GM12878 (cell line): ENCODE results near the gene SPHK1. TPM values are rescaled to one million over a fixed set of nuclear protein-coding genes. Genes with fewer than 3 reads are reported as not detected.

Experiments
- ATAC-seq: fragments of 200-7000 bp; cut with Tn5 transposase; 3 replicates; pipeline ENCODE4 v1.9.1; 2020; ENCODE audit warnings: mild to moderate bottlenecking, moderate library complexity
- BruUV-seq: library from RNA; stranded (reverse); fragments of 400-500 nt; replicated peaks from 2 replicates; lab custom pipeline; 2021; lab: Mats Ljungman, UMichigan
- CTCF ChIA-PET: fragments of 300-600 bp; sonication (Branson Sonifier 250); formaldehyde crosslinking; extraction: SDS; loops from one replicate; lab custom pipeline; 2021; ENCODE audit warnings: inconsistent platforms; lab: Yijun Ruan, JAX
- POLR2A ChIA-PET: fragments of 350-600 bp; formaldehyde crosslinking; extraction: SDS; loops from one replicate; lab custom pipeline; 2021; ENCODE audit warnings: inconsistent platforms; lab: Charles Lee
- RAD21 ChIA-PET: fragments of 300-600 bp; sonication (Branson Sonifier 250); formaldehyde crosslinking; loops from one replicate; lab custom pipeline; 2023; ENCODE audit warnings: antibody characterized with exemption; ENCODE audit not compliant: unreplicated experiment; lab: Charles Lee
- SMC1A ChIA-PET: fragments of 300-600 bp; sonication (Branson Sonifier 250); formaldehyde crosslinking; loops from one replicate; lab custom pipeline; 2023; ENCODE audit not compliant: unreplicated experiment, uncharacterized antibody; lab: Charles Lee
- DNase-seq: peaks from one replicate; pipeline ENCODE4 v3.0.0-alpha.2; 2011; ENCODE audit warnings: low read depth, low spot score
- FAIRE-seq: peaks from 3 replicates; lab custom pipeline; 2011; peaks lifted over from hg19 to GRCh38; lab: Jason Lieb, UNC
- H2AFZ ChIP-seq: 2 replicates; pipeline ENCODE4 v1.6.0; 2011; ENCODE audit warnings: low read depth, low read length, control low read depth; ENCODE audit not compliant: control insufficient read depth
- H3K27ac ChIP-seq: 2 replicates; pipeline ENCODE4 v1.5.1; 2011; ENCODE audit warnings: control low read depth; ENCODE audit not compliant: control insufficient read depth, insufficient read depth
- H3K27me3 ChIP-seq, 2 experiments: replicated peaks in 1 of 2; 2 replicates each; pipeline versions ENCODE4 v1.6.0 to v1.6.1; 2011; ENCODE audit warnings: low read length in 1 of 2; ENCODE audit not compliant: control insufficient read depth in 2 of 2, insufficient read depth in 2 of 2
- H3K36me3 ChIP-seq, 2 experiments: 2 replicates each; pipeline ENCODE4 v1.5.1; 2011; ENCODE audit warnings: low read length in 1 of 2; ENCODE audit not compliant: control insufficient read depth in 2 of 2, insufficient read depth in 2 of 2
- H3K4me1 ChIP-seq: 2 replicates; pipeline ENCODE4 v1.6.1; 2011; ENCODE audit warnings: mild to moderate bottlenecking, low read length, moderate library complexity, mixed read lengths; ENCODE audit not compliant: control insufficient read depth, insufficient read depth
- H3K4me2 ChIP-seq: 2 replicates; pipeline ENCODE4 v1.6.0; 2011; ENCODE audit warnings: control low read depth; ENCODE audit not compliant: control insufficient read depth, insufficient read depth
- H3K4me3 ChIP-seq: fragments of 200-600 bp; sonication (generic); 2 replicates; pipeline ENCODE4 v1.5.1; 2016
- H3K79me2 ChIP-seq: 2 replicates; pipeline ENCODE4 v1.6.0; 2011; ENCODE audit warnings: low read length; ENCODE audit not compliant: control insufficient read depth, insufficient read depth
- H3K9ac ChIP-seq: 2 replicates; pipeline ENCODE4 v1.8.0; 2011; ENCODE audit warnings: low read length, control low read depth, mixed read lengths; ENCODE audit not compliant: control insufficient read depth, insufficient read depth
- H3K9me3 ChIP-seq: replicated peaks from 3 replicates; pipeline ENCODE4 v1.5.1; 2011; ENCODE audit warnings: mild to moderate bottlenecking, low read length; ENCODE audit not compliant: control insufficient read depth, insufficient read depth
- H4K20me1 ChIP-seq: 2 replicates; pipeline ENCODE4 v1.6.0; 2011; ENCODE audit not compliant: control insufficient read depth, insufficient read depth
- CEBPZ ChIP-seq: fragments of 150-350 bp; IDR thresholded peaks from 2 replicates; pipeline ENCODE4 v1.6.1; 2016; ENCODE audit warnings: low read depth, low read length
- FOXK2 ChIP-seq: fragments of 450-650 bp; IDR thresholded peaks from 2 replicates; pipeline ENCODE4 v1.6.1; 2017; ENCODE audit warnings: mild to moderate bottlenecking, moderate library complexity
- IRF4 ChIP-seq: IDR thresholded peaks from 2 replicates; pipeline ENCODE4 v1.6.1; 2011; ENCODE audit warnings: low read depth, low read length
- MTA3 ChIP-seq: IDR thresholded peaks from 2 replicates; pipeline ENCODE4 v1.6.1; 2012; ENCODE audit warnings: low read length, inconsistent platforms, borderline replicate concordance
- NBN ChIP-seq: fragments of 450-650 bp; IDR thresholded peaks from 2 replicates; pipeline ENCODE4 v1.6.1; 2016
- PAX8 ChIP-seq: fragments of 450-650 bp; IDR thresholded peaks from 2 replicates; pipeline ENCODE4 v1.6.1; 2017; ENCODE audit warnings: mild to moderate bottlenecking, moderate library complexity
- TARDBP ChIP-seq: IDR thresholded peaks from 2 replicates; pipeline ENCODE4 v1.6.1; 2016; ENCODE audit warnings: borderline replicate concordance
- ZNF622 ChIP-seq: fragments of 450-650 bp; IDR thresholded peaks from 2 replicates; pipeline ENCODE4 v1.6.1; 2017; ENCODE audit warnings: mild to moderate bottlenecking, inconsistent platforms
- WGBS: methylation state at CpG from one replicate; pipeline ENCODE4 v1.1.6; 2016; ENCODE audit warnings: low lambda C conversion rate; ENCODE audit not compliant: insufficient replicate concordance, insufficient coverage; ENCODE audit errors: missing lambda C conversion rate; 5-methylcytosine and 5-hydroxymethylcytosine counted together
- in situ Hi-C: fragments of 300-500 bp; cut with MboI; formaldehyde crosslinking; loops from 9 replicates; pipeline ENCODE4 v1.14.3; 2018; ENCODE audit warnings: mixed read lengths
- intact Hi-C: fragments of 100-400 bp; cut with micrococcal nuclease; formaldehyde crosslinking; loops from one replicate; pipeline ENCODE4 v1.14.2; 2022; ENCODE audit not compliant: unreplicated experiment
- polyA plus RNA-seq, 11 experiments: library from polyadenylated mRNA; depleted of rRNA in 4 of 11; unstranded in 6 of 11; stranded (reverse) in 5 of 11; fragments of >200 nt; fragmentation: Nextera tagmentation in 4 of 11; fragmentation: Illumina TruSeq in 1 of 11; extraction: Ambion mirVana in 4 of 11; extraction: Trizol in 1 of 11; gene quantifications; 1 replicate in 1 of 11; 2 replicates in 10 of 11; pipeline versions ENCODE4 v1.2.1 to v1.2.3, GENCODE V29; 2011 to 2016; ENCODE audit warnings: inconsistent platforms in 2 of 11, missing spikeins in 2 of 11, low read depth in 1 of 11
- total RNA-seq, 4 experiments: library from RNA; depleted of rRNA in 3 of 4; stranded (reverse); fragments of >200 nt in 3 of 4; fragmentation: Illumina TruSeq in 1 of 4; extraction: Trizol in 1 of 4; gene quantifications; 2 replicates each; pipeline versions ENCODE4 v1.2.1 to v1.2.3, GENCODE V29; 2013 to 2021
- TF ChIP-seq, protein P1 (sequence below): IDR thresholded peaks from 2 replicates; pipeline ENCODE4 v1.6.1; 2011; ENCODE audit warnings: low read depth, mild to moderate bottlenecking, low read length, moderate library complexity, borderline replicate concordance; ENCODE audit errors: extremely low read depth

SPHK1 gene
- total and polyA plus RNA-seq, 10 of the 15 experiments (the other 5 are each of a cell fraction or from before 2014, with no cell fraction given): 0.09 to 1.1 (median 0.36) TPM; not detected in 2

DNA sequence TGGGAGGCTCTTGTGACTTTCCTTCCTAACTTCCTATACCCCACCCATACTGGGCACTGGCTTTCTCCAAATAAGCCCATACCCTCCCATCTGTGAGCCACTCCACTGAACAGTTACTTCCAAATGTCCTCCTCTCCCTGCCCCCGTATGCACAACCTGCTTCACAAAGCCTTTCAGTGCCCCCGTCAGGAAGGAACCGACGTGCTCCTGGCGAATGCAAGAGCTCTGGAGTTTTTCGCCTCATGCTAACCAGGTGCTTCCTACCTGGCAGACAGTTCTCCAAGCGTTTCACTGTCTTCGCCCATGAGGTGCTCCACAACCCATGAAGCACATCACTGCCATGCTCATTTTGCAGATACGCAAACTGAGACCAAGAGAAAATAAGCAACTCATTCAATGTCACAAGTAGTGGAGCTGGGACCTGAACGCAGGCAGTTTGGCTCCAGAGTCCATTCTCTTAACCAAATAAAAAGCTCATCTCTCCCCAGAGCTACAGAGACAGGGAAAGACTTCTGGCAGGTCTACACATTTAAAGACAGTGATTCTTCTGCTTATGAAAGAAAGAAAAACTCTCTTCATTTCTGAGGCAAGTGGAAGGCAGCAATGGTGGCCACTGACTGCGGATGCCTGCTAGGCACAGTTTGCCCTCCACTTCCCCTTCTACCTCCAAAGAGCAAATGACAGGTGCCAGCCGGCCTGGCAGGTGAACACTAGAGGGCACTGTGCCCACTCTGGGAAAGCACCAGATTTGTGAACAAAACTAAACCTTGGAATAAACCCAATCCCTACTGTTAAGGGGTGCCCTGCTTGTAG is 23.8 kb downstream of the SPHK1 start (continued):
- TF ChIP-seq, protein P1, sequence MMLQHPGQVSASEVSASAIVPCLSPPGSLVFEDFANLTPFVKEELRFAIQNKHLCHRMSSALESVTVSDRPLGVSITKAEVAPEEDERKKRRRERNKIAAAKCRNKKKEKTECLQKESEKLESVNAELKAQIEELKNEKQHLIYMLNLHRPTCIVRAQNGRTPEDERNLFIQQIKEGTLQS: no peak
- TF ChIP-seq, all 136 proteins: peak for 11

DNA sequence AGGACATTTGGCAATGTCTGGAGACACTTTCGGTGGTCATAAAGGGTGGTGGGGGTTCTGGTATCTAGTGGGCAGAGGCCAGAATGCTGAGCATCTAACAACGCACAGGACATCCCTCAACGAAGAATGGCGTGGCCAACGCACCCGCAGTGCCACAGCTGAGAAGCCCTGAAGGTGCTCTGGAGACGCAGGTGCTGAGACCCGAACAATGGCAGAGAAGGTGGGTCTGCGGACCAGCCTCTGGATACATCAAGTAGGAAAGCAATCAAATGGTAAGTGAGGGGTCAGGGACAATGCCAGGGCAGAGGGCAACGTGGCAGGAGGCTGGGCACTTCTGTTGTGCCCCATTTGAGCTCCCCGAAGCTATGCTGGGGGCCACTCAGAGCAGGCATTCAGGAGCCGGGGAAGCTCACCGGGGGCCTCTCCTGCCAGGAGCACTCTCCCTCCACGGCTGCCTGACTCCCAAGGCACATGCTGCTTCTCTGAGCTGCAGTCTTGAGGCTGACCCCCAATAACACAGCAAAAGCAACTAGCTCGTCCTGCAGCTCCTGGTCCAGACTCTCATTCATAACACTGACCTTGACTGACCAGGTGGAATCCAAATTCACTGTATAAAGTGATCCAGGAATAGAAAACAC is 26.0 kb downstream of the SPHK1 start:
- POLR2A ChIA-PET: interaction anchor here (0.6 kb wide), 1 partner anchor 25 kb away, joined by 5 read pairs; no protein-coding TSS in a partner anchor
- BruUV-seq: no TSS peak
- RAD21 ChIA-PET: interaction anchor here (6.1 kb wide), 1 partner anchor 48 kb away, joined by 55 read pairs; no protein-coding TSS in a partner anchor
- SMC1A ChIA-PET: interaction anchor here (1.3 to 3.5 kb wide), 3 partner anchors 13 to 48 kb away, joined by 3 to 11 read pairs (median 10); no protein-coding TSS in a partner anchor
- Histone ChIP-seq H3K27ac (no peak overlapping the region), H3K9ac (no peak overlapping the region), H3K4me2 (no peak overlapping the region), H4K20me1 (peaks cover 2% of the 10 kb centered on the region), H3K36me3 (peaks cover 0 to 6% of the 10 kb centered on the region in 2 experiments; a peak in 3 of 4 replicates), H2AFZ (no peak overlapping the region), H3K4me1 (peaks cover 20% of the 10 kb centered on the region), H3K27me3 (no peaks in the 10 kb centered on the region), H3K9me3 (no peaks in the 10 kb centered on the region), H3K4me3 (no peak overlapping the region), H3K79me2 (peaks cover 8% of the 10 kb centered on the region)
- no peak for TF ChIP-seq NBN
- TF ChIP-seq MTA3: no peak
- no peak for TF ChIP-seq PAX8
- TF ChIP-seq TARDBP: no peak
- TF ChIP-seq IRF4: no peak
- no peak for TF ChIP-seq CEBPZ
- TF ChIP-seq FOXK2: no peak
- TF ChIP-seq ZNF622: no peak
- DNase-seq: no peak
- intact Hi-C loops: no loop called here
- CTCF ChIA-PET: interaction anchor here (1.2 to 9.8 kb wide), 5 partner anchors 13 to 92 kb away, joined by 3 to 142 read pairs (median 9); partner anchors contain the start of gene RHBDF2
- FAIRE-seq: no peak
- no peak for ATAC-seq
- 85% methylated on average over 15 of the region's 15 CpGs for WGBS
- in situ Hi-C loops: no loop called here
